Measurements from ENCODE around the gene DCAF8. TPM values are rescaled to one million over a fixed set of nuclear protein-coding genes. Genes with fewer than 3 reads are reported as not detected.

The DCAF8 gene
- total and polyA plus RNA-seq, 2 donors (not counting 3 experiments of a cell fraction or from before 2014, with no cell fraction given), result 85.5 to 106 TPM

DNA sequence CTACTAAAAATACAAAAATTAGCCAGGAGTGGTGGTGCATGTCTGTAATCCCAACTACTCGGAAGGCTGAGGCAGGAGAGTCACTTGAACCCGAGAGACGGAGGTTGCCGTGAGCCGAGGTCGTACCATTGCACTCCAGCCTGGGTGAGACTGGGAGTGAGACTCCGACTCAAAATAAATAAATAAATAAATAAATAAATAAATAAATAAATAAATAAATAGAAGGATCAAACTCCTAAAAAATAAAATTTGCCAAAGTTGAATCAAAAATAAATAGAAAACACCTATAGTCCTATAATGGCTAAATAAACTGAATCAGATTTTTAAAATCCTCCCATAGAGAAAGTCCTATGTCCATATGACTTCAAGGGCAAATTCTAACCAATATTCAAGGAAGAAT is 37.8 kb upstream of the DCAF8 start:
- TF ChIP-seq, protein P1, sequence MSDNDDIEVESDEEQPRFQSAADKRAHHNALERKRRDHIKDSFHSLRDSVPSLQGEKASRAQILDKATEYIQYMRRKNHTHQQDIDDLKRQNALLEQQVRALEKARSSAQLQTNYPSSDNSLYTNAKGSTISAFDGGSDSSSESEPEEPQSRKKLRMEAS (IDR thresholded peaks at IDR 0.05; ENCODE audit: insufficient read depth, insufficient read length), result no peak
- no peak for TF ChIP-seq POLR2AphosphoS5 (IDR thresholded peaks at IDR 0.05; ENCODE audit: insufficient read depth, low read depth, low read length)
- TF ChIP-seq POLR2A (IDR thresholded peaks at IDR 0.05; ENCODE audit: low read depth, low read length), result no peak
- TF ChIP-seq MYC (IDR thresholded peaks at IDR 0.05; ENCODE audit: low read depth, low read length), result no peak
- no peak for TF ChIP-seq JUN (IDR thresholded peaks at IDR 0.05; ENCODE audit: borderline replicate concordance, insufficient read depth, insufficient read length, low read depth)
- TF ChIP-seq EZH2 (IDR thresholded peaks at IDR 0.05; ENCODE audit: borderline replicate concordance, low read depth, low read length, severe bottlenecking), result no peak
- no peak for TF ChIP-seq GATA2 (IDR thresholded peaks at IDR 0.05; ENCODE audit: insufficient read depth, insufficient read length, low read depth, low read length)
- TF ChIP-seq FOS (IDR thresholded peaks at IDR 0.05; ENCODE audit: borderline replicate concordance, insufficient read depth, low read length), result no peak
- TF ChIP-seq, protein P2, sequence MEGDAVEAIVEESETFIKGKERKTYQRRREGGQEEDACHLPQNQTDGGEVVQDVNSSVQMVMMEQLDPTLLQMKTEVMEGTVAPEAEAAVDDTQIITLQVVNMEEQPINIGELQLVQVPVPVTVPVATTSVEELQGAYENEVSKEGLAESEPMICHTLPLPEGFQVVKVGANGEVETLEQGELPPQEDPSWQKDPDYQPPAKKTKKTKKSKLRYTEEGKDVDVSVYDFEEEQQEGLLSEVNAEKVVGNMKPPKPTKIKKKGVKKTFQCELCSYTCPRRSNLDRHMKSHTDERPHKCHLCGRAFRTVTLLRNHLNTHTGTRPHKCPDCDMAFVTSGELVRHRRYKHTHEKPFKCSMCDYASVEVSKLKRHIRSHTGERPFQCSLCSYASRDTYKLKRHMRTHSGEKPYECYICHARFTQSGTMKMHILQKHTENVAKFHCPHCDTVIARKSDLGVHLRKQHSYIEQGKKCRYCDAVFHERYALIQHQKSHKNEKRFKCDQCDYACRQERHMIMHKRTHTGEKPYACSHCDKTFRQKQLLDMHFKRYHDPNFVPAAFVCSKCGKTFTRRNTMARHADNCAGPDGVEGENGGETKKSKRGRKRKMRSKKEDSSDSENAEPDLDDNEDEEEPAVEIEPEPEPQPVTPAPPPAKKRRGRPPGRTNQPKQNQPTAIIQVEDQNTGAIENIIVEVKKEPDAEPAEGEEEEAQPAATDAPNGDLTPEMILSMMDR (IDR thresholded peaks at IDR 0.05; ENCODE audit: extremely low read depth in 1 of 2, insufficient read depth in 1 of 2, low read depth in 1 of 2, low read length in 2 of 2), result no peak
- DNase-seq (ENCODE audit: low read depth, low spot score), result no peak
- dilution Hi-C loops (cut with MboI; ENCODE audit: extremely low pct_ligation_motif_present, low sequenced_read_pairs), result no loop called here
- no peak overlapping the region for H3K4me2 ChIP-seq (ENCODE audit: insufficient read depth, low read length)
- H3K4me3 ChIP-seq (replicated peaks in 1 of 3; ENCODE audit: insufficient read depth in 1 of 3, low read depth in 1 of 3, low read length in 3 of 3), result no peak overlapping the region
- H3K9ac ChIP-seq (replicated peaks; ENCODE audit: extremely low read depth, insufficient read depth, low read length), result no peak overlapping the region
- H3K27me3 ChIP-seq (ENCODE audit: control insufficient read depth in 2 of 2, insufficient read depth in 2 of 2, low read length in 2 of 2), result no peaks in the 10 kb centered on the region
- H3K79me2 ChIP-seq (ENCODE audit: control insufficient read depth, insufficient read depth, low read length), result no peaks in the 10 kb centered on the region
- H3K36me3 ChIP-seq (ENCODE audit: control insufficient read depth in 2 of 2, extremely low read depth in 1 of 2, insufficient read depth in 2 of 2, low read length in 2 of 2), result peaks cover 28 to 34% of the 10 kb centered on the region in 2 experiments
- no peaks in the 10 kb centered on the region for H4K20me1 ChIP-seq (replicated peaks; ENCODE audit: control insufficient read depth, extremely low read depth, insufficient read depth, low read length)
- H3K27ac ChIP-seq (ENCODE audit: insufficient read depth, low read depth, low read length), result no peak overlapping the region
- no peaks in the 10 kb centered on the region for H3K9me3 ChIP-seq (replicated peaks; ENCODE audit: control insufficient read depth, insufficient read depth, low read length)
- ChIA-PET POLR2A (no interaction called here), CTCF (interaction anchor here (0.8 to 5.2 kb wide), 3 partner anchors 8 to 107 kb away, joined by 3 to 35 read pairs (median 5); no protein-coding TSS in a partner anchor)
- FAIRE-seq, result no peak
- no TSS peak for BruUV-seq (replicated peaks)
- H3K4me1 ChIP-seq (ENCODE audit: control insufficient read depth, extremely low read depth, insufficient read depth, low read length), result no peaks in the 10 kb centered on the region
- intact Hi-C loops (cut with micrococcal nuclease), result no loop called here
- H2AFZ ChIP-seq (ENCODE audit: low read depth, low read length), result no peak overlapping the region
- H3K9me1 ChIP-seq (replicated peaks; ENCODE audit: control insufficient read depth, extremely low read depth, insufficient read depth, low read length), result no peaks in the 10 kb centered on the region

Measured in endothelial cell of umbilical vein (primary cell).